Stimulated activated CD4-positive, alpha-beta T cell treated with anti-CD3 and anti-CD28 coated beads, Interleukin-4, amount 100 ng/mL, for 1 hour (primary cell): ENCODE data around the gene PPP3CA.
"Not testable (repeated sequence)": the region's sequence is repeated elsewhere in the genome, so short reads cannot be mapped to it uniquely, and the experiment has no call there.

Source experiments
- DNase-seq: peaks from one replicate; pipeline ENCODE4 v3.0.0-alpha.2; 2020

The PPP3CA gene

GRCh38 chr4:101033986-101034385 lies 313.3 kb downstream of the PPP3CA start:
- no peak for DNase-seq

GRCh38 chr4:101032541-101032940 lies 314.8 kb downstream of the PPP3CA start:
- DNase-seq, result no peak

- DNase-seq, result no peak
Observed at GRCh38 chr4:101031971-101032370, 315.4 kb downstream of the PPP3CA start.

- no peak for DNase-seq
Observed at GRCh38 chr4:101028886-101029285, 318.4 kb downstream of the PPP3CA start.

- DNase-seq, result no peak
Observed at GRCh38 chr4:101027721-101028120, 319.6 kb downstream of the PPP3CA start.

- DNase-seq, result no peak
Observed at GRCh38 chr4:101025755-101026154, 321.6 kb downstream of the PPP3CA start.

- DNase-seq, result no peak
Observed at GRCh38 chr4:101022151-101023024, 324.9 kb downstream of the PPP3CA start.

- no peak for DNase-seq
Observed at GRCh38 chr4:101020956-101021355, 326.4 kb downstream of the PPP3CA start.

- no peak for DNase-seq
Observed at GRCh38 chr4:101019941-101020401, 327.4 kb downstream of the PPP3CA start.

- DNase-seq, result no peak
Observed at GRCh38 chr4:101019313-101019712, 328.0 kb downstream of the PPP3CA start.

- no peak for DNase-seq
Observed at GRCh38 chr4:101018836-101019235, 328.5 kb downstream of the PPP3CA start.

- no peak for DNase-seq
Observed at GRCh38 chr4:101014417-101014816, 332.9 kb downstream of the PPP3CA start.

- DNase-seq, result no peak
Observed at GRCh38 chr4:101010987-101011386, 336.3 kb downstream of the PPP3CA start.

- no peak for DNase-seq
Observed at GRCh38 chr4:101009471-101009870, 337.9 kb downstream of the PPP3CA start.

- DNase-seq, result no peak
Observed at GRCh38 chr4:101008503-101008902, 338.8 kb downstream of the PPP3CA start.

GRCh38 chr4:101005659-101006058 lies 341.7 kb downstream of the PPP3CA start:
- no peak for DNase-seq

GRCh38 chr4:101000496-101000895 lies 346.8 kb downstream of the PPP3CA start:
- DNase-seq, result no peak

- DNase-seq, result no peak
Observed at GRCh38 chr4:100995671-100996070, 351.7 kb downstream of the PPP3CA start.

- DNase-seq, result not testable (repeated sequence)
Observed at GRCh38 chr4:100995002-100995401, 352.3 kb downstream of the PPP3CA start.

GRCh38 chr4:100991332-100992069 lies 355.8 kb downstream of the PPP3CA start:
- not testable (repeated sequence) for DNase-seq

GRCh38 chr4:100989401-100989800 lies 357.9 kb downstream of the PPP3CA start:
- no peak for DNase-seq

GRCh38 chr4:100988876-100989275 lies 358.4 kb downstream of the PPP3CA start:
- no peak for DNase-seq

- no peak for DNase-seq
Observed at GRCh38 chr4:100986360-100986868, 360.9 kb downstream of the PPP3CA start.

GRCh38 chr4:100985576-100985975 lies 361.8 kb downstream of the PPP3CA start:
- no peak for DNase-seq
